ENCODE data around the gene GID8. TPM values are rescaled to one million over a fixed set of nuclear protein-coding genes. Genes with fewer than 3 reads are reported as not detected.

Gene GID8
- total RNA-seq, 4 donors from 2014 or later: 22.4 to 30.1 (median 25.6) TPM

- H3K36me3 ChIP-seq: no peaks in the 10 kb centered on the region
- intact Hi-C loops (cut with DNase I): no loop called here
- H3K4me1 ChIP-seq: peaks cover 0 to 8% (median 0%) of the 10 kb centered on the region in 4 donors
- no peak overlapping the region for H3K4me3 ChIP-seq
- DNase-seq (ENCODE audit: extremely low spot score): no peak
- peaks cover 0 to 96% (median 23%) of the 10 kb centered on the region in 4 donors for H3K27me3 ChIP-seq
- no peaks in the 10 kb centered on the region for H3K9me3 ChIP-seq
- TF ChIP-seq POLR2AphosphoS5 (IDR thresholded peaks at IDR 0.05) (no peak), CTCF (IDR thresholded peaks at IDR 0.05) (no peak)
- H3K27ac ChIP-seq (replicated peaks in 1 of 4): no peak overlapping the region
- 91% methylated on average over 6 of the region's 6 CpGs for WGBS
These were observed 45.3 kb downstream of the GID8 start for GRCh38 chr20:62983210-62983609.

- Histone ChIP-seq H3K9me3 (no peaks in the 10 kb centered on the region), H3K36me3 (no peaks in the 10 kb centered on the region), H3K27me3 (peaks cover 0 to 90% (median 20%) of the 10 kb centered on the region in 4 donors), H3K27ac (replicated peaks in 1 of 4) (no peak overlapping the region), H3K4me3 (no peak overlapping the region), H3K4me1 (peaks cover 0 to 8% (median 0%) of the 10 kb centered on the region in 4 donors)
- WGBS: 72% methylated on average over 16 of the region's 18 CpGs
- TF ChIP-seq POLR2AphosphoS5 (IDR thresholded peaks at IDR 0.05) (no peak), EP300 (IDR thresholded peaks at IDR 0.05) (no peak)
- no peak for DNase-seq (ENCODE audit: extremely low spot score)
- intact Hi-C loops (cut with DNase I): no loop called here
These were observed 46.9 kb downstream of the GID8 start for GRCh38 chr20:62984666-62985443.

GRCh38 chr20:62985444-62985778 lies 47.5 kb downstream of the GID8 start:
- Histone ChIP-seq H3K4me3 (no peak overlapping the region), H3K27me3 (peaks cover 0 to 89% (median 17%) of the 10 kb centered on the region in 4 donors), H3K4me1 (peaks cover 0 to 7% (median 0%) of the 10 kb centered on the region in 4 donors), H3K27ac (replicated peaks in 1 of 4) (no peak overlapping the region), H3K36me3 (no peaks in the 10 kb centered on the region), H3K9me3 (no peaks in the 10 kb centered on the region)
- WGBS: 65% methylated on average over 10 of the region's 14 CpGs
- no peak for DNase-seq (ENCODE audit: extremely low spot score)
- TF ChIP-seq EP300 (IDR thresholded peaks at IDR 0.05): no peak
- no peak for TF ChIP-seq CTCF (IDR thresholded peaks at IDR 0.05)
- TF ChIP-seq POLR2AphosphoS5 (IDR thresholded peaks at IDR 0.05): no peak
- no peak for TF ChIP-seq POLR2A (IDR thresholded peaks at IDR 0.05; ENCODE audit: low read depth)
- intact Hi-C loops (cut with DNase I): no loop called here

- no peaks in the 10 kb centered on the region for H3K36me3 ChIP-seq
- H3K9me3 ChIP-seq: no peaks in the 10 kb centered on the region
- intact Hi-C loops (cut with DNase I): no loop called here
- 80% methylated on average over 6 of the region's 6 CpGs for WGBS
- peaks cover 0 to 89% (median 14%) of the 10 kb centered on the region in 4 donors for H3K27me3 ChIP-seq
- no peak for TF ChIP-seq POLR2AphosphoS5 (IDR thresholded peaks at IDR 0.05)
- no peak for TF ChIP-seq CTCF (IDR thresholded peaks at IDR 0.05)
- no peak for TF ChIP-seq EP300 (IDR thresholded peaks at IDR 0.05)
- no peak for TF ChIP-seq POLR2A (IDR thresholded peaks at IDR 0.05; ENCODE audit: low read depth)
- no peak overlapping the region for H3K4me3 ChIP-seq
- H3K4me1 ChIP-seq: no peaks in the 10 kb centered on the region
- DNase-seq (ENCODE audit: extremely low spot score): no peak
- no peak overlapping the region for H3K27ac ChIP-seq (replicated peaks in 1 of 4)
These were observed 48.4 kb downstream of the GID8 start for GRCh38 chr20:62986257-62986800.

- 59% methylated on average over 8 of the region's 10 CpGs for WGBS
- H3K27me3 ChIP-seq: peaks cover 0 to 88% (median 7%) of the 10 kb centered on the region in 4 donors
These were observed 49.2 kb downstream of the GID8 start for GRCh38 chr20:62987114-62987513.

More at GRCh38 chr20:62987114-62987513, 49.2 kb downstream of the GID8 start:
- TF ChIP-seq EP300 (IDR thresholded peaks at IDR 0.05) (no peak), CTCF (IDR thresholded peaks at IDR 0.05) (no peak), POLR2AphosphoS5 (IDR thresholded peaks at IDR 0.05) (no peak), POLR2A (IDR thresholded peaks at IDR 0.05; ENCODE audit: low read depth) (no peak)
- Histone ChIP-seq H3K4me3 (no peak overlapping the region), H3K27ac (replicated peaks in 1 of 4) (no peak overlapping the region), H3K4me1 (no peaks in the 10 kb centered on the region), H3K9me3 (no peaks in the 10 kb centered on the region), H3K36me3 (no peaks in the 10 kb centered on the region)
- no peak for DNase-seq (ENCODE audit: extremely low spot score)
- intact Hi-C loops (cut with DNase I): no loop called here

All from esophagus muscularis mucosa (tissue), 4 donors.